ENCODE results near the gene FABP7.

GRCh38 chr6:122753000-122753687 lies 26.4 kb upstream of the FABP7 start:
- TF ChIP-seq CTCF (IDR thresholded peaks at IDR 0.05) = no peak
- no peak for TF ChIP-seq EP300 (IDR thresholded peaks at IDR 0.05)
- no peak for TF ChIP-seq POLR2A (IDR thresholded peaks at IDR 0.05; ENCODE audit: low read depth)
- no peak for TF ChIP-seq POLR2AphosphoS5 (IDR thresholded peaks at IDR 0.05)

Data from esophagus muscularis mucosa (tissue), 4 donors.